Right cardiac atrium (tissue), 5 donors: ENCODE data around the gene IL19. TPM values are rescaled to one million over a fixed set of nuclear protein-coding genes. Genes with fewer than 3 reads are reported as not detected.
A peak's percentile ranks its signal among the peaks of the same experiment; 100 is the strongest.

Experiments used
- ATAC-seq, 2 donors: fragments of 200-7000 bp; cut with Tn5 transposase; one replicate each; pipeline versions ENCODE4 v1.8.0 to v1.9.1; 2020; ENCODE audit warnings: moderate library complexity in 2 of 2, mild to moderate bottlenecking in 1 of 2
- DNase-seq, 3 donors: peaks; one replicate each; pipeline ENCODE4 v3.0.0-alpha.2; 2020
- H3K27ac ChIP-seq: one replicate; pipeline ENCODE4 v1.5.1; 2013; ENCODE audit warnings: mild to moderate bottlenecking, low read length, control low read depth, moderate library complexity
- H3K27me3 ChIP-seq: one replicate; pipeline ENCODE4 v1.6.1; 2013; ENCODE audit not compliant: control insufficient read depth, insufficient read depth
- H3K4me1 ChIP-seq: one replicate; pipeline ENCODE4 v1.6.1; 2013; ENCODE audit warnings: low read length; ENCODE audit not compliant: control insufficient read depth, insufficient read depth
- H3K4me3 ChIP-seq: one replicate; pipeline ENCODE4 v1.5.1; 2013; ENCODE audit warnings: low read length, control low read depth
- H3K9me3 ChIP-seq: one replicate; pipeline ENCODE4 v1.6.1; 2013; ENCODE audit warnings: low read length; ENCODE audit not compliant: control insufficient read depth
- WGBS: extraction: QIAGEN DNeasy Blood & Tissue Kit; methylation state at CpG from one replicate; pipeline ENCODE4 v1.1.7; 2013; 5-methylcytosine and 5-hydroxymethylcytosine counted together
- intact Hi-C, 4 donors: fragments of 100-400 bp; cut with DNase I; formaldehyde crosslinking; loops; one replicate each; pipeline versions ENCODE4 v1.11.0 to v1.14.0; 2022 to 2023
- polyA plus RNA-seq: library from polyadenylated mRNA; stranded (reverse); fragments of 200-250 nt; gene quantifications from one replicate; pipeline ENCODE4 v1.2.3, GENCODE V29; 2013
- total RNA-seq, 4 donors: library from RNA; stranded (reverse); fragmentation: NEBNext Ultra II Directional; extraction: Animal tissue kit (Norgen Biotek cat#: 25700); gene quantifications; one replicate each; pipeline ENCODE4 v1.2.1, GENCODE V29; 2021
- donor health status: healthy with polysubstance abuse.
- donor health status: DM: no; HTN: yes; CAD: no.
- donor health status: DM: no; HTN: no; CAD: no.
- donor health status: DM: no; HTN: yes; CAD: no; lungs with severe emphysema.
- donor health status: DM: yes; HTN: yes; CAD: no.

The IL19 gene
- total and polyA plus RNA-seq, 5 donors: not detected

DNA sequence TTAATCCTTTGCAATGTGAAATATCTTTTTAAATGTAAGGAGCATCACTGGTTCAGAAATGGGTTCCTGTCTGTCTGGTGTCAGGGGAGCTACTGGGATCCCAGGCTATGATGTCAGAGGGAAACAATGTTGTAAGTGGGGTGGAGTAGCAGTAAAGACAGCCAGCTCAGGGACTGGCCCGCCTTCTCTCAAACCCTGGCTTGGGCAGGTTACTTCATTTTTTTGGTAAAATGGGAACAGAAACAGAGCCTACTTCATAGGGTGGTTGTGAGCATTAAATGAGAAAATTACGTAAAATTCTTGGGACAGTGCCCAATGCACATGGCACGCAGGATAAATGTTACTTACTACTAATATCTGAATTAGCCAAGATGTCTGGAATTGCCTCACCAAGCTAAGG lies 64.1 kb downstream of the IL19 start:
- intact Hi-C loops: no loop called here
- H3K27ac ChIP-seq: no peak overlapping the region
- ATAC-seq: peak; percentile 55 to 71
- H3K4me3 ChIP-seq: no peak overlapping the region
- 65% methylated on average over 3 of the region's 3 CpGs for WGBS
- H3K4me1 ChIP-seq: no peaks in the 10 kb centered on the region
- H3K27me3 ChIP-seq: no peaks in the 10 kb centered on the region
- peak in 1 of 3 donors; percentile 24 for DNase-seq
- no peaks in the 10 kb centered on the region for H3K9me3 ChIP-seq

DNA sequence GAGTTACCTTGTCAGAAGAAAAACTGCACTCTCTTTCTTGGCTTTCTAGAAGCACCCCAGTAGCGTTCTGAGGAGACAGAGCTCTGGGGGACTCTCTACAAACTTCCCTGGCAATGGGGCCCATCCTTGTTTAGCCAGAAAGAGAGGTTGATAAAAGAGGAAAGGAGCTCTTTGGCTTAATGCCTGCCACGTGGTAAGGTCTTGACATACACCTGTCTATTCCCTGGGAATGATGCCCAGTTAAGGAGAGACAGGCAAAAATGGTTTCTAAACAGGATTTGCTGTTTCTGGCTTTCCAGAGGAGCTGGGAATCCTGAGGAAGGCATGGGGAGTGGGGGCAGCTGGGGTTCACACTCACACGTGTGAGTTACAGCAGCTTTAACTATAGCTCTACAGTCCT lies 64.6 kb downstream of the IL19 start:
- no peaks in the 10 kb centered on the region for H3K27me3 ChIP-seq
- 47% methylated on average over 3 of the region's 3 CpGs for WGBS
- no peaks in the 10 kb centered on the region for H3K9me3 ChIP-seq
- intact Hi-C loops: no loop called here
- DNase-seq: no peak
- no peak overlapping the region for H3K4me3 ChIP-seq
- no peak for ATAC-seq
- H3K27ac ChIP-seq: no peak overlapping the region
- H3K4me1 ChIP-seq: no peaks in the 10 kb centered on the region

DNA sequence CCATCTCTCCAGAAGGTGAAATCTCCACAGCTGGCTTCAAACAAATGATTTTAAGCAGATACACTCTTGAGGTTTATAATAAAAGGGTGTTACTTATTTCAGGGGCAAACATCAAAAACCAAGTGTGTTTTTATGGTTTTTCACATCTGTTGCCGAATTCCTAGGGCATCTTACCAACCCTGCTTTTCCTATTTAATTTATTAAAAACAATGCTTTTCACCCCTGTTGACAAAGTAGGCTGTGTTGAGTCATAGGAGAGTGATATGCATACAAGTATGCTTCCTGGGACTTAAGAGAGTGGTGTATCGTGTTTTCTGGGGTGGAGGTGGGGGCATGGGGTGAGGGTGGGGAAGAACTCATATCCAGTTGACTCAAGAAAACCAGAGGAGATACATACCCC lies 65.5 kb downstream of the IL19 start:
- H3K27ac ChIP-seq: no peak overlapping the region
- no peak for ATAC-seq
- no peak for DNase-seq
- H3K9me3 ChIP-seq: no peaks in the 10 kb centered on the region
- 86% methylated on average over 2 of the region's 2 CpGs for WGBS
- intact Hi-C loops: no loop called here
- no peaks in the 10 kb centered on the region for H3K4me1 ChIP-seq
- H3K4me3 ChIP-seq: no peak overlapping the region
- no peaks in the 10 kb centered on the region for H3K27me3 ChIP-seq

DNA sequence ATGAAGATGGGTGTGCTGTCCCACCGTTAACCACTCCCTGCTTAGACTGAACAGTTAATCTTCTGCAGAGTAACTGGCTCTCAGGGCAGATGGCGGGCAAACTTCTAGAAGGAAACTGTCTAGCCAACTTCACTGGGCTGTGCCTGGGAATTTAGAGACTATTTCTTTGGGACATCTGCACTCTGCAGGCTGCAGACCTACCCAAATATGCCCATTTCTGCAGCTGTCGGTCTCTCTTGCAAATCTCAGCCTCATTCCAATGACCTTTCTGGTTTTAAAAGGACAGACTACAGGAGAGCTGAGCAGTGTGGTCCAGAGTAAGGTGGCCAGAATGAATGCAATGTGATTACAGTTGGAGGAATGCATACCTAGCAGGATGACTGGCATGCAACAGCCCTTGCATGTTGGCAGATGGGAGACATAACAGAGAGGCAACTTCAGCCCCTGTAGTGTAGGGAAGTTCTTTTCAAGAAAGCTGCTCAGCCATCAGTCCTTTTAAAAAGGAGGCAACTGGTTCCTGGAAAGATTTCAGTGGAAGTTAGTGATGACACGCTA lies 68.5 kb downstream of the IL19 start:
- intact Hi-C loops: no loop called here
- DNase-seq (no peak), ATAC-seq (no peak)
- Histone ChIP-seq H3K4me1 (no peaks in the 10 kb centered on the region), H3K4me3 (no peak overlapping the region), H3K27me3 (no peaks in the 10 kb centered on the region), H3K9me3 (no peaks in the 10 kb centered on the region), H3K27ac (no peak overlapping the region)
- WGBS: 86% methylated on average over 4 of the region's 4 CpGs

DNA sequence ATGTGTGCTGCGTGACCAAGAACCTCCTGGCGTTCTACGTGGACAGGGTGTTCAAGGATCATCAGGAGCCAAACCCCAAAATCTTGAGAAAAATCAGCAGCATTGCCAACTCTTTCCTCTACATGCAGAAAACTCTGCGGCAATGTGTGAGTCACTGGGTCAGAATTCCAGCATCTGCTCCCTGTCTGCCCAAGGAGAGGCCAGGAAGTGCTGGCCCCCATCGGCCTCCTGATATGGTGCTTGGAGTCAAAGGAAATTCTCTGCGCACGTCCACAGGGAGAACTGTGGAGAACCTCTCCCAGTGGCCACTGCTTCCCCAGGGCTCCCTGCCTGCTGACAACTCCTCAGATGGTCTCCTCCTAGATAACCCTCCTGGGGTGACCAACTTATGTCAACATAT lies 69.3 kb downstream of the IL19 start:
- 73% methylated on average over 7 of the region's 7 CpGs for whole genome bisulfite sequencing
- Histone ChIP-seq H3K9me3 (no peaks in the 10 kb centered on the region), H3K27ac (no peak overlapping the region), H3K27me3 (no peaks in the 10 kb centered on the region), H3K4me3 (no peak overlapping the region), H3K4me1 (no peaks in the 10 kb centered on the region)
- ATAC-seq (no peak), DNase-seq (no peak)
- intact Hi-C loops: no loop called here

DNA sequence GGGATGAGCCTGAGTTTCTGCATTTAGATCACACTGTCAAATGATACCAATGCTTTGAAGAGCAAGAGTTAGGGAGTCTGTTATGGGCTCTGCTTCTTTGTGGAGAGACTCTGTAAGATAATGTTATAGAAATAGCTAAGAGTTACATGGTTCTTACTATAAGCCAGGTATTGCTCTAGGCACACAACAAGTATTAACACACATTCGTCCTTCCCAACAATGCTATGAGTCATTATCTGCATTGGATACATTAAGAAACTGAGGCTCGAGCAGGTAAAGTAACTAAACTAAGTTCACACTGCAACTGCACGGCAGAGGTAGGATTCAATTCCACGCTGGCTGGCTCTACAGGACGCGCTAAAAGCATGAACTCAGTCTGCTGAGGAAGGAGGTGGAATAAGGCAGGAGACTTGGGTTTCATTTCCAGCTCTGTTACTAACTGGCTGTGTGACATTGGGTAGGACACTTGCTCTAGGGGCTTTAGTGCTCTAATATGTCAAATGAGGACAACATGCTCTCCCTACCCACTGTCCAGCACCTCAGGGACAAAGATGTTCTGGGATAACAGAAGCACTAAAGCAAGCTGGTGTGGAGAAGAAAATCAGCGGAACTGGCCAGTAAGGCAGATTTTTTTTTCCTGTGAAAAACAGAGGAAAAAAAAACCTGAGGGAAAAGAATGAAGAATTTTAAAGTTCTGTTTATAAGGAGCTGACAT lies 71.2 kb downstream of the IL19 start:
- WGBS: 92% methylated on average over 7 of the region's 7 CpGs
- DNase-seq (no peak), ATAC-seq (no peak)
- Histone ChIP-seq H3K27ac (no peak overlapping the region), H3K9me3 (no peaks in the 10 kb centered on the region), H3K4me3 (no peak overlapping the region), H3K27me3 (no peaks in the 10 kb centered on the region), H3K4me1 (peaks cover 2% of the 10 kb centered on the region)
- intact Hi-C loops: no loop called here

DNA sequence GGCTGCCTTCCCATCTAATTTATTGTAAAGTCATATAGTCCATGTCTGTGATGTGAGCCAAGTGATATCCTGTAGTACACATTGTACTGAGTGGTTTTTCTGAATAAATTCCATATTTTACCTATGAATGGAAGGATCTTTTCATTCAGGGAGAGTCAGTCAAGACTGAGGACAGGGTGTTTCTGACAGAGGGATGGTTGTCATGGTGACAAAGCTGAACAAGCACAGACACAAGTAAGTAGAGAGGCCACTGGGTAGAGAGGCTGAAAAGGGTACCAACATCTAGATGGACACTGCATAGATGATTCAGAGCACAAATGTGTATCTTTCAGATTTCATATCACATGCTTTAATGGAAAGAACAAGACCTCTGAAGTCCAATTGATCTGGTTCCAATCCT lies 72.3 kb downstream of the IL19 start:
- Histone ChIP-seq H3K27me3 (no peaks in the 10 kb centered on the region), H3K4me3 (no peak overlapping the region), H3K27ac (no peak overlapping the region), H3K4me1 (peaks cover 2% of the 10 kb centered on the region), H3K9me3 (no peaks in the 10 kb centered on the region)
- no peak for DNase-seq
- no peak for ATAC-seq
- intact Hi-C loops: no loop called here

DNA sequence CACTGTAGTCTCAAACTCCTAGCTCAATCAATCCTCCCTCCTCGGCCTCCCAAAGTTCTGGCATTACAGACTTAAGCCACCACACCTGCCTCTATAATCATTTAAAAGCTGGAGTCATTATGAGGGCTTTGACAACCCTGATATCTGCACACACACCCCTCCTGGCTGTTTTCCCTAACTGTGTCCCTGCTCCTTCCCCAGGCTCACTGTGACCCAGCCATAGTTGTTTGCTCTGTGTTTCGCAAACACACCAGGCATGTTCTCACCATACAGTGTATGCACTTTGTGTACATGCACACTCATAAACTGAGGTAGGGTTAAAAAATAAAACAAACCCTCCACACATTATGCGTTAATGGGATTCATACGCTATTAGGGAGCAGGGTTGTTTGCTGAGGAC lies 73.1 kb downstream of the IL19 start:
- Histone ChIP-seq H3K27ac (no peak overlapping the region), H3K4me1 (peaks cover 2% of the 10 kb centered on the region), H3K27me3 (no peaks in the 10 kb centered on the region), H3K4me3 (no peak overlapping the region), H3K9me3 (no peaks in the 10 kb centered on the region)
- ATAC-seq: no peak
- intact Hi-C loops: no loop called here
- DNase-seq: no peak
- WGBS: 95% methylated on average over 4 of the region's 4 CpGs

DNA sequence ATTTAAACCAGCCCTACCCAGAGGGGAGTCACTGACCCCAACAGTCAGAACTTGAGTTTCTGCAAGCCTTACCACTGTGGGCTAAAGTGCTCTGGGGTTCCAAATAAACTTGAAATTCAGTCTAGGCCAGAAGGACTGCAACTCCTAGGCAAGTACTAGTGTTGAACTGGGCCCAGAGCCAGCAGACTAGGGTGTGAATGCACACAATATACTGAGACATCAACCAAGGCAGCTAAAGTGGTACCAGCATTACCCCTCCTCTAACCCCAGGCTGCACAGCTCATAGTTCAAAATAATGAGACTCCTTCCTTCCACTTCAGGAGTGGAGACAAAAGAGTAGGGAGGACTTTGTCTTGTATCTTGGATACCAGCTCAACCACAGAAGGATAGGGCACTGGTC lies 75.9 kb downstream of the IL19 start:
- Histone ChIP-seq H3K4me1 (peaks cover 2% of the 10 kb centered on the region), H3K9me3 (no peaks in the 10 kb centered on the region), H3K27me3 (no peaks in the 10 kb centered on the region), H3K4me3 (no peak overlapping the region), H3K27ac (no peak overlapping the region)
- DNase-seq: no peak
- intact Hi-C loops: no loop called here
- no peak for ATAC-seq

DNA sequence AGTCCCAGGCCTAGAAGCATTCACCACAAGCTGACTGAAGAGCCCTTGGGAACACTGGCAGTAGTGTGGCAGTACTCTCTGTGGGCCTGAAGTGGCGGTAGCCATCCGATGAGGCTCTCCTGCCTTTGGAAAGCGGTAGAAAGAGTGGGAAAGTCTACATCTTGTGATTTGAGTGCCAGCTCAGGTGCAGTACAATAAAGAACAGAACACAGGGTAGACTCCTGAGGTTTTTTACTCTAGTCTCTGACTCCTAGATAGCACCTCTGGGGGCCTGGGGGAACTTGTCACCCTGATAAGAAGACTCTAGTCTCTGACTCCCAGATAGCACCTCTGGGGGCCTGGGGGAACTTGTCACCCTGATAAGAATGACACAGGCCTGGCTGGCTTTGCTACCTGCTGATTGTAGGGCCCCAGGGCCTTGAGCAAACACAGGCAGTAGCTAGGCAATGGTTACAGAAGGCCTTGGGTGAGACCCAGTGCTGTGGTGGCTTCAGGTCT lies 76.8 kb downstream of the IL19 start:
- H3K27ac ChIP-seq: no peak overlapping the region
- intact Hi-C loops: no loop called here
- WGBS: 95% methylated on average over 3 of the region's 3 CpGs

DNA sequence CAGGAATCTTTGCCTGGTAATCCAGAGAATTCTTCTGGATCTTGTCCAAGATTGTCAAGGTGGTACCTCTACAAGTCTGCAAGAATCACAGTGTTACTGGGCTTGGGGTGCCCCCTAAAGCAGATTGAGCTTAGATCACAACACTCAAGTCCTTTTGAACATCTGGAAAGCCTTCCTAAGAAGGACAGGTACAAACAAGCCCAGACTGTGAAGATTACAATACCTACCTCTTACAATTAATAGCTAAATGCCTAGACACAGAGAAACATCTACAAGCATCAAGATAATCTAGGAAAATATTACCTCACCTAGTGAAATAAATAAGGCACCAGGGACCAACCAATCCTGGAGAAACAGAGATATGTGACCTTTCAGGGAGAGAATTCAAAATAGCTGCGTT lies 77.4 kb downstream of the IL19 start:
- DNase-seq: no peak
- ATAC-seq: no peak
- Histone ChIP-seq H3K27me3 (no peaks in the 10 kb centered on the region), H3K4me3 (no peak overlapping the region), H3K27ac (no peak overlapping the region), H3K9me3 (no peaks in the 10 kb centered on the region), H3K4me1 (peaks cover 2% of the 10 kb centered on the region)
- WGBS: 90% methylated on average over 1 of the region's 1 CpG
- intact Hi-C loops: no loop called here

More for the DNA sequence above, 76.8 kb downstream of the IL19 start:
- H3K27me3 ChIP-seq: no peaks in the 10 kb centered on the region
- no peaks in the 10 kb centered on the region for H3K9me3 ChIP-seq
- peaks cover 2% of the 10 kb centered on the region for H3K4me1 ChIP-seq
- no peak overlapping the region for H3K4me3 ChIP-seq
- ATAC-seq: no peak
- DNase-seq: no peak

DNA sequence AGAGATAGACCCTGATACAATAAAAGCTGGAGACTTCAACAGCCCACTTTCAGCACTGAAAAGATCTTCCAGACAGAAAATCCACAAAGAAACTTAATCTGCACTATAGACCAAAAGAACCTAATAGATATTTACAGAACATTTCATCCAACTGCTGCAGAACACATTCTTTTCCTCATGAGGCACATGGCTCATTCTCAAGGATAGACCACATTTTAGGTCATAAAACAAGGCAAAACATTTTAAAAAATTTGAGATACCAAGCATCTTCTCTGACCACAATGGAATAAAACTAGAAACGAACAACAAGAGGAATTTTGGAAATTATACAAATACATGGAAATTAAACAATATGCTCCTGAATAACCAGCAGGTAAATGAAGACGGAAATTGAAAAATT lies 79.8 kb downstream of the IL19 start:
- ATAC-seq (no peak), DNase-seq (no peak)
- no peaks in the 10 kb centered on the region for H3K27me3 ChIP-seq
- H3K4me3 ChIP-seq: no peak overlapping the region
- H3K27ac ChIP-seq: no peak overlapping the region
- no peaks in the 10 kb centered on the region for H3K9me3 ChIP-seq
- intact Hi-C loops: no loop called here
- H3K4me1 ChIP-seq: peaks cover 2% of the 10 kb centered on the region
- WGBS: 86% methylated on average over 2 of the region's 2 CpGs
